Stimulated activated CD4-positive, alpha-beta T cell treated with anti-CD3 and anti-CD28 coated beads, Interleukin-15, amount 100 ng/mL, for 24 hours (primary cell): Measurements from ENCODE around the gene CD9.
A peak's percentile ranks its signal among the peaks of the same experiment; 100 is the strongest.

Experiments
- DNase-seq: peaks from one replicate; pipeline ENCODE4 v3.0.0-alpha.2; 2020

CD9 gene

GRCh38 chr12:6222078-6222654 lies 22.0 kb downstream of the CD9 start:
- no peak for DNase-seq

- DNase-seq: no peak
These were observed 23.3 kb downstream of the CD9 start for GRCh38 chr12:6223545-6223944.

GRCh38 chr12:6224550-6224949 lies 24.4 kb downstream of the CD9 start:
- DNase-seq: no peak

GRCh38 chr12:6225630-6226001 lies 25.4 kb downstream of the CD9 start:
- no peak for DNase-seq

GRCh38 chr12:6226002-6226678 lies 25.9 kb downstream of the CD9 start:
- DNase-seq: no peak

GRCh38 chr12:6226679-6227051 lies 26.5 kb downstream of the CD9 start:
- DNase-seq: no peak

GRCh38 chr12:6228535-6229223 lies 28.5 kb downstream of the CD9 start:
- DNase-seq: no peak

GRCh38 chr12:6229224-6230218 lies 29.3 kb downstream of the CD9 start:
- peak; percentile 10 for DNase-seq

GRCh38 chr12:6230321-6231110 lies 30.3 kb downstream of the CD9 start:
- DNase-seq: peak; percentile 72

GRCh38 chr12:6231359-6232268 lies 31.4 kb downstream of the CD9 start:
- no peak for DNase-seq

GRCh38 chr12:6233121-6233971 lies 33.1 kb downstream of the CD9 start:
- no peak for DNase-seq

- no peak for DNase-seq
These were observed 34.0 kb downstream of the CD9 start for GRCh38 chr12:6234214-6234613.

GRCh38 chr12:6234906-6235305 lies 34.7 kb downstream of the CD9 start:
- no peak for DNase-seq

GRCh38 chr12:6235499-6235898 lies 35.3 kb downstream of the CD9 start:
- DNase-seq: no peak

- DNase-seq: no peak
These were observed 35.9 kb downstream of the CD9 start for GRCh38 chr12:6235906-6236640.

- no peak for DNase-seq
These were observed 36.4 kb downstream of the CD9 start for GRCh38 chr12:6236641-6236940.

- no peak for DNase-seq
These were observed 37.6 kb downstream of the CD9 start for GRCh38 chr12:6237830-6238229.

GRCh38 chr12:6238875-6239274 lies 38.7 kb downstream of the CD9 start:
- no peak for DNase-seq

GRCh38 chr12:6241495-6241894 lies 41.3 kb downstream of the CD9 start:
- no peak for DNase-seq

- DNase-seq: no peak
These were observed 49.4 kb downstream of the CD9 start for GRCh38 chr12:6249580-6249979.
